ENCODE results near the gene LGR6. TPM values are rescaled to one million over a fixed set of nuclear protein-coding genes. Genes with fewer than 3 reads are reported as not detected.

Gene LGR6
- total and polyA plus RNA-seq, 10 of the 15 experiments (the other 5 are each of a cell fraction or from before 2014, with no cell fraction given) = not detected

GRCh38 chr1:202241376-202242079 lies 47.9 kb downstream of the LGR6 start (continued):
- TF ChIP-seq ETV6 (conservative IDR thresholded peaks at IDR 0.05 in 1 of 2, IDR thresholded peaks at IDR 0.05 in 1 of 2; ENCODE audit: borderline replicate concordance in 1 of 2, low read depth in 1 of 2) (no peak), YBX1 (IDR thresholded peaks at IDR 0.05) (no peak), ZBTB40 (IDR thresholded peaks at IDR 0.05; ENCODE audit: borderline replicate concordance) (no peak), CHD2 (IDR thresholded peaks at IDR 0.05; ENCODE audit: borderline replicate concordance, low read depth, low read length) (no peak)

GRCh38 chr1:202242080-202242419 lies 48.5 kb downstream of the LGR6 start:
- DNase-seq (ENCODE audit: low read depth, low spot score) = no peak
- Histone ChIP-seq H3K4me1 (ENCODE audit: control insufficient read depth, insufficient read depth, low read length) (no peaks in the 10 kb centered on the region; the same call in 1 of the 2 replicates), H2AFZ (ENCODE audit: control insufficient read depth, low read depth, low read length) (no peak overlapping the region), H4K20me1 (ENCODE audit: control insufficient read depth, insufficient read depth) (no peaks in the 10 kb centered on the region), H3K27ac (ENCODE audit: control insufficient read depth, insufficient read depth) (no peak overlapping the region), H3K27me3 (replicated peaks in 1 of 2; ENCODE audit: control insufficient read depth in 2 of 2, insufficient read depth in 2 of 2, low read length in 1 of 2) (no peaks in the 10 kb centered on the region; a peak in 1 of 4 replicates), H3K9ac (ENCODE audit: control insufficient read depth, insufficient read depth, low read length) (no peak overlapping the region), H3K4me3 (no peak overlapping the region), H3K9me3 (replicated peaks; ENCODE audit: control insufficient read depth, insufficient read depth, low read length) (no peaks in the 10 kb centered on the region), H3K36me3 (ENCODE audit: control insufficient read depth in 2 of 2, insufficient read depth in 2 of 2, low read length in 1 of 2) (no peaks in the 10 kb centered on the region), H3K79me2 (ENCODE audit: control insufficient read depth, insufficient read depth, low read length) (no peaks in the 10 kb centered on the region), H3K4me2 (ENCODE audit: control insufficient read depth, insufficient read depth) (no peak overlapping the region)
- BruUV-seq (replicated peaks) = no TSS peak
- intact Hi-C loops (cut with micrococcal nuclease; ENCODE audit: unreplicated experiment) (no loop called here), in situ Hi-C loops (cut with MboI) (no loop called here)
- no peak for FAIRE-seq
- ChIA-PET RAD21 (ENCODE audit: unreplicated experiment) (no interaction called here), POLR2A (interaction anchor here (0.6 kb wide), 1 partner anchor 111 kb away, joined by 7 read pairs; no protein-coding TSS in a partner anchor), SMC1A (ENCODE audit: uncharacterized antibody, unreplicated experiment) (no interaction called here), CTCF (no interaction called here)
- ATAC-seq = no peak
- WGBS (ENCODE audit: insufficient coverage, insufficient replicate concordance, low lambda C conversion rate, missing lambda C conversion rate) = 0% methylated on average over 2 of the region's 2 CpGs
- TF ChIP-seq NFIC (IDR thresholded peaks at IDR 0.05; ENCODE audit: low read depth, low read length) = no peak
- TF ChIP-seq ZNF592 (IDR thresholded peaks at IDR 0.05) = no peak
- TF ChIP-seq ZBTB40 (IDR thresholded peaks at IDR 0.05; ENCODE audit: borderline replicate concordance) = no peak
- no peak for TF ChIP-seq RCOR1 (conservative IDR thresholded peaks at IDR 0.05; ENCODE audit: low read depth, low read length)
